ENCODE measurements around the gene JAG1.

The JAG1 gene

GRCh38 chr20:10699489-10699888, 25.7 kb upstream of the JAG1 start:
- DNase-seq (ENCODE audit: low read depth): no peak

GRCh38 chr20:10696650-10697049, 22.9 kb upstream of the JAG1 start:
- DNase-seq (ENCODE audit: low read depth): no peak

- DNase-seq (ENCODE audit: low read depth): no peak
Measured at GRCh38 chr20:10689385-10689784, 15.6 kb upstream of the JAG1 start.

- DNase-seq (ENCODE audit: low read depth): no peak
Measured at GRCh38 chr20:10687895-10688294, 14.1 kb upstream of the JAG1 start.

- DNase-seq (ENCODE audit: low read depth): no peak
Measured at GRCh38 chr20:10686356-10687133, 12.7 kb upstream of the JAG1 start.

GRCh38 chr20:10683537-10683936, 9.7 kb upstream of the JAG1 start:
- DNase-seq (ENCODE audit: low read depth): no peak

- DNase-seq (ENCODE audit: low read depth): no peak
Measured at GRCh38 chr20:10682939-10683338, 9.1 kb upstream of the JAG1 start.

- no peak for DNase-seq (ENCODE audit: low read depth)
Measured at GRCh38 chr20:10681494-10681893, 7.7 kb upstream of the JAG1 start.

- no peak for DNase-seq (ENCODE audit: low read depth)
Measured at GRCh38 chr20:10680571-10680970, 6.8 kb upstream of the JAG1 start.

GRCh38 chr20:10679269-10679668, 5.5 kb upstream of the JAG1 start:
- DNase-seq (ENCODE audit: low read depth): no peak

GRCh38 chr20:10676518-10676917, 2.7 kb upstream of the JAG1 start:
- DNase-seq (ENCODE audit: low read depth): no peak

GRCh38 chr20:10675450-10675848, 1.6 kb upstream of the JAG1 start:
- no peak for DNase-seq (ENCODE audit: low read depth)

GRCh38 chr20:10674684-10675449, 1.1 kb upstream of the JAG1 start:
- no peak for DNase-seq (ENCODE audit: low read depth)

GRCh38 chr20:10673176-10673841, 490 bp downstream of the JAG1 start:
- no peak for DNase-seq (ENCODE audit: low read depth)

GRCh38 chr20:10672624-10673127, 1.1 kb downstream of the JAG1 start:
- no peak for DNase-seq (ENCODE audit: low read depth)

- DNase-seq (ENCODE audit: low read depth): no peak
Measured at GRCh38 chr20:10671919-10672623, 1.7 kb downstream of the JAG1 start.

GRCh38 chr20:10671221-10671918, 2.4 kb downstream of the JAG1 start:
- DNase-seq (ENCODE audit: low read depth): no peak

- DNase-seq (ENCODE audit: low read depth): no peak
Measured at GRCh38 chr20:10670501-10671220, 3.1 kb downstream of the JAG1 start.

- no peak for DNase-seq (ENCODE audit: low read depth)
Measured at GRCh38 chr20:10669843-10670446, 3.9 kb downstream of the JAG1 start.

GRCh38 chr20:10668677-10669368, 5.0 kb downstream of the JAG1 start:
- no peak for DNase-seq (ENCODE audit: low read depth)
